Spleen (tissue), 7 donors: ENCODE data around the gene ATRN.

ENCODE experiments used
- CTCF ChIP-seq, 11 experiments: fragments of 200-600 bp in 7 of 11; fragments of 450-650 bp in 4 of 11; sonication (generic) in 4 of 11; IDR thresholded peaks in 8 of 11; conservative IDR thresholded peaks in 3 of 11; 1 replicate in 7 of 11; 2 replicates in 4 of 11; pipeline versions ENCODE4 v1.4.0 to v1.8.0; 2016 to 2021; ENCODE audit warnings: antibody characterized with exemption in 11 of 11, inconsistent platforms in 4 of 11, mild to moderate bottlenecking in 1 of 11
- POLR2A ChIP-seq, 3 donors: fragments of 450-650 bp; IDR thresholded peaks; one replicate each; pipeline ENCODE4 v1.5.1; 2017; ENCODE audit warnings: antibody characterized with exemption in 3 of 3, mild to moderate bottlenecking in 1 of 3
- POLR2AphosphoS5 ChIP-seq, 3 donors: sonication (generic); formaldehyde crosslinking; IDR thresholded peaks; one replicate each; pipeline ENCODE4 v1.5.1; 2017; ENCODE audit warnings: antibody characterized with exemption in 3 of 3
- donor health status: DM: no; HTN: no; CAD: no; lungs with moderate emphysema.
- donor health status: DM: no; HTN: no; CAD: no.
- donor health status: DM: no; HTN: no; CAD: no.

- TF ChIP-seq CTCF (IDR thresholded peaks at IDR 0.05 in 8 of 11, conservative IDR thresholded peaks at IDR 0.05 in 3 of 11): no peak
- TF ChIP-seq POLR2A (IDR thresholded peaks at IDR 0.05): no peak
- TF ChIP-seq POLR2AphosphoS5 (IDR thresholded peaks at IDR 0.05): no peak
These were observed 188.9 kb downstream of the ATRN start for GRCh38 chr20:3659492-3660261.
